ENCODE measurements around the gene HAS3. TPM values are rescaled to one million over a fixed set of nuclear protein-coding genes. Genes with fewer than 3 reads are reported as not detected.

Gene HAS3
- total and polyA plus RNA-seq, 11 donors: 0.21 to 2.0 (median 0.48) TPM

- H3K4me1 ChIP-seq: peaks cover 0 to 16% (median 5%) of the 10 kb centered on the region in 12 donors
- ATAC-seq: no peak
These were observed 35.9 kb upstream of the HAS3 start for GRCh38 chr16:69069504-69069903.

GRCh38 chr16:69071036-69071435, 34.4 kb upstream of the HAS3 start:
- H3K27ac ChIP-seq: no peak overlapping the region
- 78 to 82% (median 82%) methylated on average over 3 of the region's 3 CpGs for WGBS, 4 donors
- intact Hi-C loops (cut with DNase I): no loop called here

More at GRCh38 chr16:69069504-69069903, 35.9 kb upstream of the HAS3 start:
- intact Hi-C loops (cut with DNase I): no loop called here
- WGBS, 4 donors: 97 to 99% (median 98%) methylated on average over 5 of the region's 5 CpGs
- H3K36me3 ChIP-seq: peaks cover 0 to 3% (median 0%) of the 10 kb centered on the region in 9 donors
- H3K27me3 ChIP-seq: no peaks in the 10 kb centered on the region
- no peak overlapping the region for H3K27ac ChIP-seq
- TF ChIP-seq CTCF (IDR thresholded peaks at IDR 0.05) (no peak), POLR2A (IDR thresholded peaks at IDR 0.05) (no peak)
- no peaks in the 10 kb centered on the region for H3K9me3 ChIP-seq
- DNase-seq: no peak
- no peak overlapping the region for H3K4me3 ChIP-seq

GRCh38 chr16:69072640-69072974, 32.8 kb upstream of the HAS3 start:
- DNase-seq (no peak), ATAC-seq (no peak)
- peaks cover 0 to 3% (median 0%) of the 10 kb centered on the region in 9 donors for H3K36me3 ChIP-seq
- no peaks in the 10 kb centered on the region for H3K9me3 ChIP-seq
- 38 to 51% (median 46%) methylated on average over 2 of the region's 2 CpGs for WGBS, 4 donors
- TF ChIP-seq POLR2A (IDR thresholded peaks at IDR 0.05): no peak
- TF ChIP-seq CTCF (IDR thresholded peaks at IDR 0.05): no peak
- no peak overlapping the region for H3K27ac ChIP-seq
- intact Hi-C loops (cut with DNase I): no loop called here
- H3K4me3 ChIP-seq: no peak overlapping the region
- no peaks in the 10 kb centered on the region for H3K27me3 ChIP-seq
- peaks cover 0 to 9% (median 2%) of the 10 kb centered on the region in 12 donors for H3K4me1 ChIP-seq

More at GRCh38 chr16:69071036-69071435, 34.4 kb upstream of the HAS3 start:
- Histone ChIP-seq H3K4me1 (peaks cover 0 to 9% (median 2%) of the 10 kb centered on the region in 12 donors), H3K9me3 (no peaks in the 10 kb centered on the region), H3K27me3 (no peaks in the 10 kb centered on the region), H3K36me3 (peaks cover 0 to 3% (median 0%) of the 10 kb centered on the region in 9 donors), H3K4me3 (no peak overlapping the region)
- no peak for TF ChIP-seq CTCF (IDR thresholded peaks at IDR 0.05)
- no peak for TF ChIP-seq POLR2A (IDR thresholded peaks at IDR 0.05)
- ATAC-seq: no peak
- no peak for DNase-seq

GRCh38 chr16:69073181-69073702, 32.2 kb upstream of the HAS3 start:
- Histone ChIP-seq H3K27ac (no peak overlapping the region), H3K4me1 (peaks cover 0 to 9% (median 2%) of the 10 kb centered on the region in 12 donors), H3K27me3 (no peaks in the 10 kb centered on the region), H3K36me3 (peaks cover 0 to 3% (median 0%) of the 10 kb centered on the region in 9 donors), H3K4me3 (no peak overlapping the region), H3K9me3 (no peaks in the 10 kb centered on the region)
- DNase-seq: no peak
- WGBS, 4 donors: 82 to 88% (median 83%) methylated on average over 10 of the region's 10 CpGs
- intact Hi-C loops (cut with DNase I): no loop called here
- TF ChIP-seq CTCF (IDR thresholded peaks at IDR 0.05) (no peak), POLR2A (IDR thresholded peaks at IDR 0.05) (no peak)
- no peak for ATAC-seq

All from heart left ventricle (tissue), 16 donors.